GM18517 (cell line): Measurements from ENCODE around the gene PTK6.
"Not testable (repeated sequence)": the region's sequence is repeated elsewhere in the genome, so short reads cannot be mapped to it uniquely, and the experiment has no call there.

Experiments used
- ATAC-seq: cut with Tn5 transposase; IDR thresholded peaks from one replicate; pipeline ENCODE4 v1.9.1; 2021; ENCODE audit warnings: mild to moderate bottlenecking, moderate library complexity; ENCODE audit not compliant: unreplicated experiment

The PTK6 gene

DNA sequence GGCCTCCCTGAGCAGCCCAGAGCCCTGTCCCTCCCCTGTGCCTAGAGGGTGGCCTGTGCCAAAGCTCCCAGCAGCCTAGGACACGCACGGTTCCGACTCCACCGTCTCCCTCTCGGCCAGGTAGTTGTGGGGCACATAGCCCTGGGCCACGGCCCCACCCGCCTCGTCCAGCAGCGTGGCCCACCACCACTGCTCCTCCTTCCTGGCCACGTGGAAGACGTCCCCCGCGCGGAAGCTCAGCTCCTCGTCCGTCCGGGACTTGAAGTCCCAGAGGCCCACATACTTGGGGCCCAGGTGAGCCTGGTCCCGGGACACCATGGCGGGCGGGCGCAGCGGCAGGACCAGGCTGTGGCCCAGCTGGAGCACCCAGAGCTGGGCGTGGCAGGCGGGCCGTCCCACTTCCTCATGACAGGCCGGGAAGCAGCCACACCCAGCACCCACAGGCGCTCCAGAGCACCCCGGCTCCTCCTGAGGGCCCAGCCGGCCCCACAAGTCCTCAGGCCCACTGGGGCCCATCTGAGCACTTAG lies at the start of gene PTK6:
Gene PTK6, minus strand, starts transcription at position 380 of the 528 bp plus-strand sequence. Its CDS starts 62 bp downstream, at position 318.
- no peak for ATAC-seq

DNA sequence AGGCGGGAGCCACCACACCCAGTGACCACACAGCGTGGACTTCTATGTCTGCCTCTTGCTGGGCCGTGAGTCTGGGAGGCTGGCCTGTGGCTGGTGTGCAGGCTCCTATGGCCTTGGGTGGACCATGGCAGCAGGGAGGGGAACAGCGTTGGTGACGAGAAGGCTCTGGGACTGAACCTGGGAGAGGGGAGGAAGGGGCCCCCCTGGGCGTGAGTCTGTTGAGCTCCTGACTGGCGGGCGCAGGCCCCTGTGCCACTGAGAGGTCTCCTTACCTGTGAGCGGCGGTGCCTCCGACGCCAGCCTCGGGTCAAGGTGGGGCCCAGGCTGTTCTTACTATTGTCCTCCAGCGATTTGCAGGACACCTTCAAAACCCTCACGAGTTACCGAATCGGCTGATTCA lies 49.6 kb upstream of the PTK6 start:
- ATAC-seq, result no peak

DNA sequence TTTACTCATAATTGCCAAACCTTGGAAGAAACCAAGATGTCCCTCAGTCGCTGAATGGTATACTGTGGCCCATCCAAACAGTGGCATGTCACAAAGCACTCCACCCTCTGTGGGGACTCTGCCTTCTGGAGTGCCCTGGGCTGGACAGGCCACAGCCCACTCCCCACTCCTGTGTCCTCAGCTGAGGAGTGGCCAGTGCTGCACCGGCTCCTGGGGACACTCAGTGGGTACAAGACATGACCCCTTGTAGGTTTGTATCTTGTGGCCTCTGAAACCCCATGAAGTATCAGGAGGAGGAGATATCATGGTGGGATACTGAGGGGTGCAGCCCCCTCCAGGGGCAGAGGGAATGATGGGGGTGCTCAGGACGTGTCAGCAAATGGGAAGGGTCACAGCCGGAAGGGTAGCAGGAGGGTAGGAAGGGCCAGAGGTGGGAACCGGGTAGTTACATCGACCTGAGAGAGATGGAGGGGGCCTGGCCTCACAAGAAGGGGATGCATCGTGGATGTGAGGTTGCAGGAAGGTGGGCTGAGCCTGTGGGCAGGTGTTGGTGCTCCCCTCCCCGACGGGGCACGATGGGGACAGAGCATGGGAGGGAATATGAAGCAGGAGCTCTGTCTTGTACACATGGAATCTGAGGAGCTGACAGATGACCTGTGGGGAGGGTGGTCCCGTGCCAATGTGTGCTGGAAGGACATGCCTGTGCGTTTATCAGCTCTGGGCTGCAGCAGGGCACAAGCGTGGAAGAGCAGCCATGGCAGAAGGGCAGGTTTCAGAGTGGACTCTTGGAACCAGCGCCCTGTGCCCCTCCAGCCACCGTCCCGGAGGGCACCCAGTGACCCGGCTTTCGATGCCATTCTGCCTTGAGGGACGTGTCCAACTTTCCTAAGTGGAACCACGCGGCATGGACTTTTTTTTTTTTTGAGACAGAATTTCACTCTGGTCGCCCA lies 48.7 kb upstream of the PTK6 start:
- ATAC-seq, result no peak

DNA sequence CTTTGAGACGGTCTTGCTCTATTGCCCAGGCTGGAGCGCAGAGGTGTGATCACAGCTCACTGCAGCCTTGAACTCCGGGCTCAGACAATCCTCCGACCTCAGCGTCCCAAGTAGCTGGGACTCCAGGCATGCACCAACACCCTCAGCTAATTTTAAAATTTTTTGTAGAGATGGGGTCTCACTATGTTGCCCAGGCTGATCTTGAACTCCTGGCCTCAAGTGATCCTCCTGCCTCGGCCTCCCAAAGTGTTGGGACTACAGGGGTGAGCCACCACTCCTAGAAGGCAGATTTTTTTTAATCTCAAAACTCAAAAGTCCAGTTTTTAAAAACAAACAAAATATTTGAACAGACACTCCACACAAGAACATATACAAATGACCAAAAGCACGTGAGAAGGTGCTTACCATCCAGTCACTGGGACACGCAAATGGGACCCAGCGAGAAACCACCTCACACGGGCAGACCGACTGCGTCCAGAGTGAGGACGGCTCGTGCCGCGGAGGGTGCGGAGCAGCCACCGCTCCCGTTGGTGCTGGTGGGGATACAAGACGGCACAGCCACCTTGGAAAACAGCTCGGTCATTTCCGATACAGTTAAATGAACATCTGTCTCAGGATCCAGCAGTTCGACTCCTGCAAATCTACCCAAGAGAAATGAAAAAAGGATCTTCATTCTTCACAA lies 45.3 kb upstream of the PTK6 start:
- no peak for ATAC-seq

DNA sequence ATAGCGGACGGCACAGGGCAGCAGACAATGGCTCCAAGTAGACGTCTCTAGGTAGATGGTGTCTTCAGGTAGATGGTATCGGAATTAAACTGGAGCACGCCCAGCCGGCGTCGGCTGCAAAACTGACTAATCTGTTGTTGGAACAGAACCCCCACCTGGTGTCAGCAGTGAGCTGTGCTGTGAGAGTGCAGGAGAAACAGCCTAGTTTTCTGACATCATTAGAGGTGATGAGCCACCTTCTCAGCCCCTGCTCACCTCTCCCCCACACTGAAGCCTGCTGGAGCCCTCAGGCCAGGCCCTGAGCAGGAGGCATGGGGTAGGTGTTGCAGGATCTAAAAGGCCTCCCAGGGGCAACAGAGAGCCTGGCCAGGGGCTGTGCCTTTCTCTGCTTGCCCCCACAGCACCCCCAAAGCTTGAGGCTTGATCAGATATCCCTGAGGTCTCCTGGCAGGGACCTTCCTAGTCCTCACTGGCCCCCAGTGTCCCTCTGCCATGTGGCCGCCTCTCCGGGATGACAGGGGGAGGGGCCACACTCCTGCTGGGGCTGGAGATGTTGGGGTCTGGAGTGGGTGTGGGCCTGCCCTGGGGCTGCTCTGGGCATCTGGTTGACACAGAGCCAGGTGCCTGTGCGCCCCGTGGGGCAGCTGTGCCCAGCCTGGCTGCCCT lies 43.8 kb upstream of the PTK6 start:
- ATAC-seq, result no peak

DNA sequence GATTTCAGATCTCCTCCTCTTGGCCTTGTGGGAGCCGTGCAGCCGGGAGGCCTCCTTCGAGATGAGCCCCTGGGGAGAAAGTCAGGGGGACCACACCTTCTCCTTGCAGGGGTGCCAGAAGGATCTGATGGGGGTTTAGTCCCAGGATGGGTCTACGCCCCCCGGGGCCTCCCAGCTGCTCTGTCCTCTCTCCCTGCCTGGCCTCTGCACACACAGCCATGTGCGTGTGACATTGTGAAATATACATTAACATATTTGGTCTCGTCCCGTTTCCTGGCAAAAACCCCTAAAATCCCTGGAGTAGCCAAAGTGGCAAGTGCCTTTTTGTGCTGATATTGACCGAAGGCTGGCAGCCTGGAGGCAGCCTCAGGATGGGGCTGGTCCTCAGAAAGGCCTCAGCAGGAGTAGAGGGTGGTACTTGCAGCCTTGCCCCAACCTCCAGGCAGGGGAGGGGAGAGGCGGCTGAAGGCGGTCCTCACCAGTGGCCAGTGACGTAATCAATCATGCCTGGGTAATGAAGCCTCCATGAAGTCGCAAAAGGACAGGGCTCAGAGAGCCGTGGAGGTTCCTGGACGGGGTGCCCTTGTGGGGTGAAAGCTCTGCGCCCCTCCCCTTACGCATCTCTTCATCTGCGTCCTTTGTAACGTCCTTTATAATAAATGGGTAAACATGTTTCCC lies 42.0 kb upstream of the PTK6 start:
- no peak for ATAC-seq

DNA sequence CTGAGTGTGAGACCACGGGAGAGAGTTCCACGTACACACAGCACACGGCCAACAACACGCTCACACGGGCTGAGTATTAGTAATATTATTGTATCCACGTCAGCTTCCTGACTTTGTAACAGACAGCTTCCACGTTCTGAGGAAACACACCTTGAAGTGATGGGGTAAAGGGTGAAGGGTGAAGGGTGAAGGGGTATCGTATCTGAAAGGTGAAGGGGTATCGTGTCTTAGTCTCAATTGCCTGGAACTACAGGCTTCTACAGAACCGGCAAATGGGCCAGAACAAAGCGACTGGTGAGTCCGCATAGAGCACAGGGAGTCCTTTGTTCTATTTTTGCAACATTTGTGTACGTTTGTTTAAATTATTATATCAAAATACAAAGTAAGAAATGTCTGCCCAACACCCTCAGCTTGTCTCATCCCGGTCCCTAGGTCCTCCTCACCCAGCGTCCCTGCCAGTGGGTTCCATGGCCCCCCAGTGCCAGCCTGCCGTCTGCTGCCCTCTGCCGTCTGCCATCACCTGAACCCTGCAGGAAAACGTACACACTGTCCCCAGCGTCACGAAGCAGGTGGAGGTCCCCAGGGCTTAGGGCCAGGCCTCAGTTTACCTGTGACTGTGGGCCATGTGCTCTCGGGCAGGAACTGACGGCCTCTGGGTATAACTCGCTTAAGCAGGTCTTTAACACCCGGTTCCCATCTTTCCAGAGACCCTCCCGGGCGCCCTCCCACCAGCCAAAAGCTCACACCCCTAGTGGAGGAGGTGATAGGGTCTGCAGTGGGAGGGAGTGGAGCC lies 41.2 kb upstream of the PTK6 start:
- no peak for ATAC-seq

DNA sequence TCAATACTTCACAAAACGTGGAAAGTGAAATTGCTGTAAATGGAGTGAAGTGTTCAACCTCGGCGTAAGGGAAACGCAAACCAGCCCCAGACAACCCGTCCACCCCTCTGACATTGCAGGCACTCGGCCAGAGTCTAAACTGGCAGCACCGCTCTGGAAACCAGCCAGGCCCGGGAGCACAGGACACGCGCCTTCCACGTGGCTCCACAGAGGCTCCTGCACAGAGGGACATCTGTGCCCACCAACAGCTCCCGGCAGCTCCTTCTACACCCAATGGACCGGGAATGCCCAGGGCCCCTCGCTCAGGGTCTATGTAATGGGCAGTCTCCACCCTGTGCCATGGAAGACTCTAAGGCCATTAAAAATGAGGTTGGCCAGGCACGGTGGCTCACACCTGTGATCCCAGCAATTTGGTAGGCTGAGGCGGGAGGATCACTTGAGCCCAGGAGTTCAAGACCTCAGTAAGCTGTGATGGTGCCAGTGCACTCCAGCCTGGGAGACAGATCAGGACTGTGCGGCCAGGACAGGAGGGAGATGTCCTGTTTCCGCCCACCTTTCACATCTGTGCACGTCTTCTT lies 40.2 kb upstream of the PTK6 start:
- ATAC-seq, result no peak

DNA sequence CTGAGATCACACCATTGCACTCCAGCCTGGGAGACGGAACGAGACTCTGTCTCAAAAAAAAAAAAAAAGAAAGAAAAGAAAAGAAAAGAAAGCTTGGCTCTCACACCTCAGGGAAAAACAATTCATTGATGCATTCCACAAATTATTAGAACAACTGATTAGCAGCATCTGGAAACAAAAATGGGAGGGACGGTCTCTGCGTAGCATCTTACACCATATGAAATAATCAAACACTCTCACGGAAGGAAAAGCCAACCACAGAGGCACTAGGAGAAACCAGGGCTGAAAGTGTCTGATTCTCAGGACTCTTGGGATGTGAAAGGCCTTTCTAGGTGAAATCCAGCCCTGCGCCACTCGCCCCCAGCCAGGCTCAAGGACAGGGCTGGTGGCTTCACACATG lies 39.1 kb upstream of the PTK6 start:
- ATAC-seq, result no peak

DNA sequence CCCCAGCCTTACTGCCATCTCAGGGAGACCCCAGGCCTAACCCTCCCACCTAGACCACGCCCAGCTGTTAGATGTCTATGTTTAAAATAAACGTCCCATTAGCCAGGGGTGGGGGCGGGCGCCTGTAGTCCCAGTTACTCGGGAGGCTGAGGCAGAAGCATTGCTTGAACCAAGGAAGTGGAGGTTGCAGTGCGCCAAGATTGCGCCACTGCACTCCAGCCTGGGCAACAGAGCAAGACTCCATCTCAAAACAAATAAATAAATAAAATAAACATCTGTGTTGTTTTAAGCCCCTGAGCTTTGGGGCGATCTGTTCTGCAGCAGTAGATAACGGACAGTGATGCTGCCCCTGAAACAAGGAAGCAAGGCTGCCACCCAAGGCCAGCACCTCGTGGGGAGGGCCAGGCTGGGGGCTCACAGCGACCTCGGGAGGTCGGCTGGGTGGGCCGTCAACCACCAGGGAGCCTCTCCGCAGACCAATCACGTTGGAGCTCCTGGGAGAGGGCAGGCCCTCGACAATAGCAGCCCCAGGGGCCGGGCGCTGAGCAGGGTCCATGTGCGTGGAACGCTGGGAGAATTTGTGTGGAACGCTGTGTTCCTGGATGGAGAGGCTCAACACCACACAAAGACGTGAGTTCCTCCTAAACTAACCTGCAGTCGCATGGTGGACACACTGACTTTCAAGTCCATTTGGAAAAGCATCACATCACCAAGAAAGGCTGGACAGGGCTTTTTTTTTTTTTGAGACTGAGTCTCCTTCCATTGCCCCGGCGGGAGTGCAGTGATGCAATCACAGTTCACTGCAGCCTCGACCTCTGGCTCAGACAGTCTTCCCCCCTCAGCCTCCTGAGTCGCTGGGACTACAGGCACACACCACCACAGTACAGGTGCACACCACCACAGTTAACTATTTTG lies 37.9 kb upstream of the PTK6 start:
- ATAC-seq, result no peak

DNA sequence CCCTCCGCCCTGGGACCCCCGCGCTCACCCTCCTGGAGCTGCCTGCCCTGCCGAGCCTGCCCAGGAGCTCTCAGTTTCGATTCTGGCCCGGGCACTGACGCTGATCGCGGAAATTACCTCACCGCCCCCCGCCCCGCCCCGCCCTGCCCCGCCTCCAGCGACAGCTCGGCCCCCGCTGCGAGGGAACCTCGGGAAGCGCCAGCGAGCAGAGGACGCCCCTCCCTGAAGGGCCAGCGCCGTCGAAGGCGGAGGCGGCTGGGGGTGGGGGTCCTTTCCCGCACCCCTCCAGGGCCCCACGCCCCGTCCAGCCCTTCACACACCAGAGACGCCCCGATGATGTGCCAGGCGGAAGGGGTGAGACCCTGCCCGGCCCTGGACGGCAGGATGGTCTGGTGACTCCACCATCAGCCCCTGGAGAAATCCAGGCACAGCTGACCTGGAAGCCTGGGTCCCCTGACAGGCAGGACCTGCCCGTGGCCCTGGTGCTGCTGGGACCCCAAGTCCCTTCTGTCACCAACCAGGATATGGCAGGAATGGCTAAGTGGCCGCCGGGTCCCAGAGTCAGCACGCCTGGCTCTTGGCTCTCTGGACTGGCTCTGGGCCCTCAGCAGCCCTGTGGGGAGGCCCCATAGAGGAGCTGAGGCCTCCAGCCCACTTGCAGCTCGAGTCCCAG lies 37.1 kb upstream of the PTK6 start, which contains the start of gene HELZ2:
Gene HELZ2, minus strand, starts transcription at position 84 of the 673 bp plus-strand sequence. CDS start 1,854 bp downstream, outside the sequence.
- no peak for ATAC-seq

DNA sequence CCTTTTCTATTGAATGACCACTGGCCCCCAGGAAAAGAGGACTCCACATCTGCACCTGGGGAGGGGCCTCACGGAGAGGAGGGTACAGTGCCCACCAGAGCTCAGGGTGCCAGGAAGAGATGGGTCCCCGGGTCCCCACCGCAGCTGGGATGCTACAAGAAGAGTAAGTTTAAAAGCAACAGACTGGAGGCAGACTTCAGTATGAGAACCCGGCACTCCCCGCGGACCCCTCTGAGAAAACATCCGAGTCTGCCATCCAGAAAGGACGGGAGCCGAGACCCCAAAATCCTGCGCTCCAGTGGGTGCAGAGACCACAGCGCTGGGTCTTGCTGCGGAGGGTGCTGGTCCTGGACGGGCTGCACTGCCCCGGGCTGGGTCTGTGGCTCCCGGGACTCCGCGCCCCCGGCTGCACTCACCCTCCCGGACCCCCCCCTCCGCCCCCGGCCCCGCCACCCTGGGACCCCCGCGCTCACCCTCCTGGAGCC lies 36.5 kb upstream of the PTK6 start:
- ATAC-seq, result no peak

DNA sequence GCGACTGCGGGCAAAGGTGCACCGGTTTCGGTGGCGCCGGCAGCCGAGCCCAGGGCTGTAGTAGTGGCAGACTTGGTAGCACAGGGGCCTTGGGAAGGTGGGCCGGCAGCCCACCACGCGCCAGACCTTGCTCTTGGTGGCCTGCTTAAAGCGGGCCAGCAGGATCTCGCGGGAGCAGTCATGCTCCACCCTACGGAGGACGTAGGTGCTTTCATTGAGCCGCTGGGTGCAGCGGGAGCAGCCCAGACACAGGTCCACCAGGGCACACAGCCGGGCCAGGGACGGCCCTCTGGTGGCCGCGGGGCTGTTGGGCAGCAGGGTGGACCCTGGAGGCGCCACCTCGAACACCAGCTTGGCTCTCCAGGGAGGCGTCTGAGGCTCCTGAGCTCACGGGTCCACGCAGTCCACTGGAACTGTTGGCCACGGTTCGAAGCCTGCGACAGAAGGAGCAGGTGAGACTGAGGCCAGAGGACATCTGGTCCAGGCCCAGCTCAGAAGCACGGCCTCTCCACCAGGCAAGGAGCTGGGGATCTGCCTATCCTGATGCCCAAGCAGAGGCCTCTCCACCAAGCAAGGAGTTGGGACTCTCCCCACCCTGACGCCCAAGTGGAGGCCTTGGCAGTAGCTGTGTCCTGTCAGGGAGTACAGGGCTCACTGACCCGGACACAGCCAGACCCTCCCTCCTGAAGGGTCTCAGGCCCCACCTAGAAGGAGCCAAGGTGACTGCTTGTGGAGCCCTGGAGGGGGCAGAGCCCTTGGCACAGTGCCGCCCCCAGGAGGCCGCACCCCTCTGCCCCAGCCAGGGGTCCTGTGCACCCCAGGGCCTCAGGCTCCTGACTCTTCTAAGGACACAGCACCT lies 35.8 kb upstream of the PTK6 start:
- ATAC-seq, result no peak

DNA sequence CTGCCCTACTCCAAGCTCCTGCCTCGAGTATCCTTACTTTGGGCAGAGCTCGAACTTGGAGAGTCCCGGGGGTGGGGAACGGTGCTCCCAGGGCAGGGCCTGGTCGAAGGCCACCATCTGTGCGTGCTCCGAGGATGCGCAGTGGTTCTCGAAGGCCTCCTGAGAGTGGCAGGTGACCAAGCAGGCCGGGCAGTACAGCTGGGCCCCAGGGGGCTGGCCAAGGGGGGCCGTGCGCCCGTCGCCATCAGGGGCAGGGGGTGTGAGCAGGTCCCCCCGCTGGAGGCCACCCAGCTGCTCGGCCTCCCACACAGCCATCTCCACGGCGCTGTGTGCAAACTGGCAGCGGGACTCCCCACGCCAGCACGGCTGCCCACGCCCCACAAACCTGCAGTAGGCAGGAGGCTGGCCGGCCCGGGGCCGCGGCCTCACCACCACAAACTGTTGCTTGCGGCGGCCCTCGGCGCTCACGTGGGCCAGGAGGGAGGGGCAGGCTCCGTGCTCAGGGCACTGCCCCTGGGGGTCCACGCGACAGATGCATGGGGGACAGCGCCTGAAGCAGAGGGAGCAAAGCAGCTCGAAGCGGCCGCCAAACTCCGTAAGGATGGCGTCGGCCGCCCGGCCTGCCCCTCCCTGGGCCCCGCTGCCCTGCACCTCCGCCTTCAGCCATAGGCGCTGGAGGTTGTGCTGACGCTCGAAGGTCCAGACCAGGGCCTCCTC lies 35.1 kb upstream of the PTK6 start:
- ATAC-seq, result no peak

DNA sequence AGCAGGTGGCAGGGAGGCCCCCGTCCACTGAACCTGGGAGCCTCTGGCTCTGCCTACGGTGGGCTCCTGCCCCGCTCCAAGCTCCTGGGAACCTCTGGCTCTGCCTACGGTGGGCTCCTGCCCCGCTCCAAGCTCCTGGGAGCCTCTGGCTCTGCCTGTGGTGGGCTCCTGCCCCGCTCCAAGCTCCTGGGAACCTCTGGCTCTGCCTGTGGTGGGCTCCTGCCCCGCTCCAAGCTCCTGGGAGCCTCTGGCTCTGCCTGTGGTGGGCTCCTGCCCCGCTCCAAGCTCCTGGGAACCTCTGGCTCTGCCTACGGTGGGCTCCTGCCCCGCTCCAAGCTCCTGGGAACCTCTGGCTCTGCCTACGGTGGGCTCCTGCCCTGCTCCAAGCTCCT lies 33.9 kb upstream of the PTK6 start:
- ATAC-seq, result not testable (repeated sequence)
